ENCODE results near the gene RALB.
A peak's percentile ranks its signal among the peaks of the same experiment; 100 is the strongest.

The RALB gene

GRCh38 chr2:120220756-120221155, 31.9 kb upstream of the RALB start:
- Histone ChIP-seq H3F3A (ENCODE audit: insufficient read depth, low read length) (no peaks in the 10 kb centered on the region), H3K27me3 (replicated peaks; ENCODE audit: insufficient read depth, low read length) (no peaks in the 10 kb centered on the region), H3K4me2 (ENCODE audit: low read depth, low read length) (no peak overlapping the region), H4K20me1 (ENCODE audit: insufficient read depth, low read length) (no peaks in the 10 kb centered on the region), H2AFZ (ENCODE audit: low read length) (no peak overlapping the region), H3K9me3 (replicated peaks; ENCODE audit: insufficient read depth, low read length) (no peaks in the 10 kb centered on the region), H3K79me2 (ENCODE audit: low read length) (peaks cover 14% of the 10 kb centered on the region), H3K4me3 (ENCODE audit: low read length) (no peak overlapping the region), H3K27ac (ENCODE audit: low read length) (no peak overlapping the region), H3K36me3 (replicated peaks; ENCODE audit: insufficient read depth, low read length) (no peaks in the 10 kb centered on the region), H3K4me1 (ENCODE audit: low read length) (peaks cover 11% of the 10 kb centered on the region; the same call in 1 of the 2 replicates), H3K9ac (ENCODE audit: low read length) (no peak overlapping the region), H3K9me2 (replicated peaks; ENCODE audit: insufficient read depth, low read length) (no peaks in the 10 kb centered on the region)
- DNase-seq = no peak
- TF ChIP-seq, protein P1, sequence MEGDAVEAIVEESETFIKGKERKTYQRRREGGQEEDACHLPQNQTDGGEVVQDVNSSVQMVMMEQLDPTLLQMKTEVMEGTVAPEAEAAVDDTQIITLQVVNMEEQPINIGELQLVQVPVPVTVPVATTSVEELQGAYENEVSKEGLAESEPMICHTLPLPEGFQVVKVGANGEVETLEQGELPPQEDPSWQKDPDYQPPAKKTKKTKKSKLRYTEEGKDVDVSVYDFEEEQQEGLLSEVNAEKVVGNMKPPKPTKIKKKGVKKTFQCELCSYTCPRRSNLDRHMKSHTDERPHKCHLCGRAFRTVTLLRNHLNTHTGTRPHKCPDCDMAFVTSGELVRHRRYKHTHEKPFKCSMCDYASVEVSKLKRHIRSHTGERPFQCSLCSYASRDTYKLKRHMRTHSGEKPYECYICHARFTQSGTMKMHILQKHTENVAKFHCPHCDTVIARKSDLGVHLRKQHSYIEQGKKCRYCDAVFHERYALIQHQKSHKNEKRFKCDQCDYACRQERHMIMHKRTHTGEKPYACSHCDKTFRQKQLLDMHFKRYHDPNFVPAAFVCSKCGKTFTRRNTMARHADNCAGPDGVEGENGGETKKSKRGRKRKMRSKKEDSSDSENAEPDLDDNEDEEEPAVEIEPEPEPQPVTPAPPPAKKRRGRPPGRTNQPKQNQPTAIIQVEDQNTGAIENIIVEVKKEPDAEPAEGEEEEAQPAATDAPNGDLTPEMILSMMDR (IDR thresholded peaks at IDR 0.05; ENCODE audit: low read length) = no peak
- TF ChIP-seq EZH2 (optimal IDR thresholded peaks at IDR 0.05; ENCODE audit: low read depth, low read length) (no peak), EZH2phosphoT487 (IDR thresholded peaks at IDR 0.05; ENCODE audit: low read length) (no peak)

DNA sequence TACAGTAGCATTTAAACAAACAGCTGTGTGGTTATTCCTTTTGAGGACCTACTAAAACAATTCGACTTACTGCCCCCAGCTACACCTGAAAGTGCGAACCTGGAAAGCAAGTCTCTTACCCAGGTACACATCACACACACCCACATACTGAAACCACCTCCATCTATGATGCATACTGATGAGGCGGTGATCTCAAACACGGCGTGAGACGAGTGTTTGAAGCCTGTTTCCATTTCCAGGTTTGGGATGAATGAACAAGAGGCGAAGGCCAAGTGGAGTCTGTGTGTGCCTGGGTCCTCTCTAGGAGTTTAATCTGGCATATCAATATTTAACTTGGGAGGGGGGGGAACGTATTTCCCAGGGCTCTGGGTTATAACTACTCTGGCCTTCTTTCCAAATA, 31.0 kb upstream of the RALB start:
- H3K9me2 ChIP-seq (replicated peaks; ENCODE audit: insufficient read depth, low read length) = no peaks in the 10 kb centered on the region
- H3K27ac ChIP-seq (ENCODE audit: low read length) = no peak overlapping the region
- no peak overlapping the region for H3K9ac ChIP-seq (ENCODE audit: low read length)
- no peak overlapping the region for H3K4me3 ChIP-seq (ENCODE audit: low read length)
- H3K9me3 ChIP-seq (replicated peaks; ENCODE audit: insufficient read depth, low read length) = no peaks in the 10 kb centered on the region
- H3K79me2 ChIP-seq (ENCODE audit: low read length) = peaks cover 14% of the 10 kb centered on the region
- H3K4me1 ChIP-seq (ENCODE audit: low read length) = peaks cover 11% of the 10 kb centered on the region; the same call in 1 of the 2 replicates
- no peaks in the 10 kb centered on the region for H4K20me1 ChIP-seq (ENCODE audit: insufficient read depth, low read length)
- H2AFZ ChIP-seq (ENCODE audit: low read length) = no peak overlapping the region
- DNase-seq = no peak
- H3K4me2 ChIP-seq (ENCODE audit: low read depth, low read length) = no peak overlapping the region
- TF ChIP-seq, protein P1 (IDR thresholded peaks at IDR 0.05; ENCODE audit: low read length) = no peak
- TF ChIP-seq EZH2 (optimal IDR thresholded peaks at IDR 0.05; ENCODE audit: low read depth, low read length) (no peak), EZH2phosphoT487 (IDR thresholded peaks at IDR 0.05; ENCODE audit: low read length) (no peak)
- no peaks in the 10 kb centered on the region for H3K27me3 ChIP-seq (replicated peaks; ENCODE audit: insufficient read depth, low read length)
- no peaks in the 10 kb centered on the region for H3F3A ChIP-seq (ENCODE audit: insufficient read depth, low read length)
- no peaks in the 10 kb centered on the region for H3K36me3 ChIP-seq (replicated peaks; ENCODE audit: insufficient read depth, low read length)

DNA sequence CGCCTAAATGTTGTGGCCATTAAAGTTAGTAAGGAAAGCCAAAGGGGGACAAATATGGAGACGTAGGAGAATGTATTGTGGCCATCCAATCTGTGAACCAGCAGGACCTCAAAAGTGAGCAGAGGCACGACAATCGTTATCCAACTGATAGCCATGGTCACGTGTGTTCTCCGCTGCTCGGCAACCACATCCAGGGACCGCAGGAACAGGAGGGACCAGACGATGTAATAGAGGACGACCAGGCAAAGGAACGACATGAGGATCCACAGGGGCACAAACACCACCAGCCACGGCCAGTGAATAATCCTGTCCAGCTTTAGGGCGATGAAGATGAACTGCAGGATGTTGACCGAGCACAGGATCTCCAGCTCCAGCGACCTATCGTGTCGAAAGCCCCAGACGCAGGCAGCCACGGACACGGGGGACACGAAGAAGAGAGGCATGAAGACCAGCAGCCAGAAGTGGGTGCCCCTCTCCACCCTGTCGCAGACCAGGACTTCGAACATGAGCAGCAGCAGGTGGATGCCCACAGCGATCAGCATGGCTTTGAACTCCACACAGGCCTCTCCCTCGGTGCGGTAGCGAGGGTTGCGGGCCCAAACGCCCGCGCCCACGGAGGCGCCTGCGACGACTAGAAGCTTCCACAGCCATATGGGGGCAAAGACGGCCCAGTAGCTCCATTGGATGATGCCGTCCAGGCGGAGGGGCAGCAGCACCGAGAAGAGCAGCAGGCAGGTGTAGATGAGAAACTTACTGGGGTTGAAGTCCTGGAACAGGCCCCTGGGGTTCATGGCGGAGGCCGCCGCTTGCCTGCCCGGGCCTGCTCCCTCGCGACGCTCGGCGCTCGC, 30.2 kb upstream of the RALB start:
- TF ChIP-seq, protein P1 (IDR thresholded peaks at IDR 0.05; ENCODE audit: low read length) = no peak
- no peaks in the 10 kb centered on the region for H4K20me1 ChIP-seq (ENCODE audit: insufficient read depth, low read length)
- H3K9me3 ChIP-seq (replicated peaks; ENCODE audit: insufficient read depth, low read length) = no peaks in the 10 kb centered on the region
- peak overlapping the region; percentile 77 for H3K4me2 ChIP-seq (ENCODE audit: low read depth, low read length)
- H3K27ac ChIP-seq (ENCODE audit: low read length) = no peak overlapping the region
- H3F3A ChIP-seq (ENCODE audit: insufficient read depth, low read length) = no peaks in the 10 kb centered on the region
- no peaks in the 10 kb centered on the region for H3K36me3 ChIP-seq (replicated peaks; ENCODE audit: insufficient read depth, low read length)
- no peak for DNase-seq
- no peak overlapping the region for H2AFZ ChIP-seq (ENCODE audit: low read length)
- peaks cover 14% of the 10 kb centered on the region for H3K79me2 ChIP-seq (ENCODE audit: low read length)
- peaks cover 11% of the 10 kb centered on the region; the same call in 1 of the 2 replicates for H3K4me1 ChIP-seq (ENCODE audit: low read length)
- peak overlapping the region; percentile 74 for H3K4me3 ChIP-seq (ENCODE audit: low read length)
- H3K9me2 ChIP-seq (replicated peaks; ENCODE audit: insufficient read depth, low read length) = no peaks in the 10 kb centered on the region
- H3K9ac ChIP-seq (ENCODE audit: low read length) = no peak overlapping the region
- H3K27me3 ChIP-seq (replicated peaks; ENCODE audit: insufficient read depth, low read length) = no peaks in the 10 kb centered on the region
